GM23338 (cell line): ENCODE results near the gene CX3CR1. TPM values are rescaled to one million over a fixed set of nuclear protein-coding genes. Genes with fewer than 3 reads are reported as not detected.

Experiments used
- ATAC-seq: fragments of 200-7000 bp; cut with Tn5 transposase; 3 replicates; pipeline ENCODE4 v1.9.1; 2020
- DNase-seq: peaks from one replicate; pipeline ENCODE4 v3.0.0-alpha.2; 2015; ENCODE audit warnings: low spot score
- H2AFZ ChIP-seq: fragments of 200-600 bp; sonication (generic); 2 replicates; pipeline ENCODE4 v1.8.0; 2016; ENCODE audit warnings: antibody characterized with exemption, mild to moderate bottlenecking, moderate library complexity
- H3F3A ChIP-seq: fragments of 200-600 bp; sonication (generic); replicated peaks from 2 replicates; pipeline ENCODE4 v1.8.0; 2017; ENCODE audit warnings: antibody characterized with exemption, mixed run types, low read depth
- H3K27ac ChIP-seq: fragments of 200-600 bp; sonication (generic); 2 replicates; pipeline ENCODE4 v1.6.1; 2016; ENCODE audit warnings: low read depth
- H3K27me3 ChIP-seq: fragments of 200-600 bp; sonication (generic); 2 replicates; pipeline ENCODE4 v1.8.0; 2016; ENCODE audit warnings: mild to moderate bottlenecking, mixed run types, moderate library complexity; ENCODE audit not compliant: insufficient read depth
- H3K36me3 ChIP-seq: fragments of 200-600 bp; sonication (generic); 2 replicates; pipeline ENCODE4 v1.8.0; 2016; ENCODE audit warnings: mild to moderate bottlenecking; ENCODE audit not compliant: insufficient read depth
- H3K4me1 ChIP-seq: fragments of 200-600 bp; sonication (generic); 2 replicates; pipeline ENCODE4 v1.8.0; 2016; ENCODE audit warnings: mild to moderate bottlenecking, moderate library complexity; ENCODE audit not compliant: insufficient read depth
- H3K4me2 ChIP-seq: fragments of 200-600 bp; sonication (generic); 2 replicates; pipeline ENCODE4 v1.7.1; 2017; ENCODE audit warnings: mixed run types
- H3K4me3 ChIP-seq: fragments of 200-600 bp; sonication (generic); 2 replicates; pipeline ENCODE4 v1.6.1; 2016; ENCODE audit warnings: mixed run types
- H3K79me2 ChIP-seq: fragments of 200-600 bp; sonication (generic); replicated peaks from 2 replicates; pipeline ENCODE4 v1.8.0; 2017; ENCODE audit warnings: mild to moderate bottlenecking; ENCODE audit not compliant: insufficient read depth
- H3K9me2 ChIP-seq: fragments of 200-600 bp; sonication (generic); 2 replicates; pipeline ENCODE4 v1.8.0; 2017; ENCODE audit not compliant: insufficient read depth
- H4K20me1 ChIP-seq: fragments of 200-600 bp; sonication (generic); replicated peaks from 2 replicates; pipeline ENCODE4 v1.8.0; 2017; ENCODE audit warnings: mild to moderate bottlenecking; ENCODE audit not compliant: insufficient read depth
- H3K27ac Mint-ChIP-seq: 2 replicates; pipeline ENCODE4 v1.8.0; 2020; ENCODE audit warnings: inconsistent platforms, mild to moderate bottlenecking, moderate library complexity, mixed read lengths
- H3K27me3 Mint-ChIP-seq: 3 replicates; pipeline ENCODE4 v1.8.0; 2022; ENCODE audit warnings: low read depth, mild to moderate bottlenecking, moderate library complexity, mixed read lengths, inconsistent platforms; ENCODE audit not compliant: insufficient read depth, poor library complexity
- H3K36me3 Mint-ChIP-seq: 3 replicates; pipeline ENCODE4 v1.8.0; 2021; ENCODE audit warnings: low read depth, mild to moderate bottlenecking, inconsistent platforms, moderate library complexity, mixed read lengths
- H3K4me1 Mint-ChIP-seq: 3 replicates; pipeline ENCODE4 v1.8.0; 2020; ENCODE audit warnings: mild to moderate bottlenecking, inconsistent platforms, mixed read lengths
- H3K4me3 Mint-ChIP-seq: 3 replicates; pipeline ENCODE4 v1.8.0; 2021; ENCODE audit warnings: moderate library complexity, mild to moderate bottlenecking, inconsistent platforms, mixed read lengths
- H3K9me3 Mint-ChIP-seq: 3 replicates; pipeline ENCODE4 v1.8.0; 2020; ENCODE audit warnings: moderate library complexity, mild to moderate bottlenecking, inconsistent platforms, mixed read lengths
- CREB1 ChIP-seq: fragments of 250-450 bp; sonication (Bioruptor Pico); IDR thresholded peaks from 2 replicates; pipeline ENCODE4 v1.5.0; 2020; ENCODE audit warnings: low read depth, mild to moderate bottlenecking, moderate library complexity
- EZH2 ChIP-seq: fragments of 200-600 bp; sonication (generic); IDR thresholded peaks from one replicate; pipeline ENCODE4 v1.8.0; 2017; ENCODE audit warnings: antibody characterized with exemption, mild to moderate bottlenecking, low read depth; ENCODE audit not compliant: unreplicated experiment
- EZH2phosphoT487 ChIP-seq: fragments of 200-600 bp; sonication (generic); IDR thresholded peaks from one replicate; pipeline ENCODE4 v1.8.1; 2018; ENCODE audit warnings: antibody characterized with exemption; ENCODE audit not compliant: unreplicated experiment
- JUNB ChIP-seq: IDR thresholded peaks from one replicate; pipeline ENCODE4 v1.6.1; 2016; ENCODE audit warnings: antibody characterized with exemption; ENCODE audit not compliant: unreplicated experiment
- POLR2AphosphoS5 ChIP-seq: IDR thresholded peaks from 2 replicates; pipeline ENCODE4 v1.6.1; 2016; ENCODE audit warnings: antibody characterized with exemption, low read depth
- ZNF114 ChIP-seq: fragments of 250-450 bp; sonication (Bioruptor Pico); IDR thresholded peaks from 2 replicates; pipeline ENCODE4 v1.5.0; 2020; ENCODE audit warnings: mild to moderate bottlenecking, moderate library complexity
- long read RNA-seq: library from polyadenylated mRNA; unstranded; transcript quantifications from one replicate; pipeline ENCODE4 v2.0.0, GENCODE V29; 2020; ENCODE audit not compliant: unreplicated experiment
- polyA plus RNA-seq: library from polyadenylated mRNA; unstranded; fragments of >200 nt; fragmentation: Nextera tagmentation; extraction: Ambion mirVana; gene quantifications from 2 replicates; pipeline ENCODE4 v1.2.1, GENCODE V29; 2016
- total RNA-seq: library from RNA; depleted of rRNA; stranded (reverse); fragments of >200 nt; shearing (Covaris generic); gene quantifications from 2 replicates; pipeline ENCODE4 v1.2.3, GENCODE V29; 2014; rRNA removed
- TF ChIP-seq, protein P1 (sequence below): IDR thresholded peaks from 2 replicates; pipeline ENCODE4 v1.6.1; 2016; ENCODE audit warnings: antibody characterized with exemption
- TF ChIP-seq, protein P2 (sequence below): IDR thresholded peaks from one replicate; pipeline ENCODE4 v1.6.1; 2018; ENCODE audit warnings: antibody characterized with exemption; ENCODE audit not compliant: unreplicated experiment
- TF ChIP-seq, protein P3 (sequence below): fragments of 250-450 bp; sonication (Bioruptor Pico); IDR thresholded peaks from 2 replicates; pipeline ENCODE4 v1.5.0; 2020; ENCODE audit warnings: mild to moderate bottlenecking, moderate library complexity

Gene CX3CR1
- total RNA-seq = 0.24 TPM in 1 of 2 replicates, not detected in the other
- polyA plus RNA-seq = 0.42 TPM in 1 of 2 replicates, not detected in the other
- long read RNA-seq = 0 reads

DNA sequence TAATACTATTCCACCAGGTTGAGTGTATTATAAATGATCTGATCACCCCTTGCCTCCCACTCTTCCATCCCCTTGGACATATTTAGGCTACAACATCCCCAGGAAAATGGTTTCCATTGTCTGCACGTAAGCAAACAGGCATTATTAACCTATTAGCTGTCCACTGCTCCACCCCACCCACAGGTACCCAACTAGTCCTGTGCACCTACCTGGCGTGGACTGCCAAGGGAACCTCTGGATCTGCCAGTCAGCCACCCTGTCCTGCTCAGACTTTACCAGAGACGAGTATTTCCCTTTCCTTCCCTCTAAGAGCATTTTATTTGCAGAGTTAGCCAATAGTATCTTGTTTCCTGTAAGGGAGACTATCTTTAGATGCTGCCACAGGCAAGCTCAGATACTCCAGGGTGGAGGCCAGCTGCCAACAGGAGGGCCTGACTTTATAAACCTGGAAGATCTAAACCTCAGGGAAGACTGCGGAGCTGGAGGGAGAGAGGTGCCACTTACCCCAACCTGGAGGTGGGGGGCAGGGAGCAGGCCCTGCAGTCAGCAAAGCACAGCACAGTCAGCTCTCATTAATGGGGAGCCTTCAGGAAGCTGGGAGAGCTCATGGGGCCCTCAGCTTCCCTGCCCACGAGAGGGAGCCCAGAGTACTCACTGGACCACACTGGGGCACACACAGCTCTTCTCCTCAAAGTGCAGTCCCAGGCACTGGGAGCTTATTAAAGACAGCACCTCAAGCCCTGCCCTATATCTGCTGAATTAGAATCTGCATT lies at the start of gene CX3CR1:
Gene CX3CR1, minus strand, starts transcription at position 292 of the 773 bp plus-strand sequence. CDS start 13,527 bp downstream, outside the sequence.
- peaks cover 8% of the 10 kb centered on the region for H3K27me3 Mint-ChIP-seq
- Histone ChIP-seq H2AFZ (peak within 1 kb of the TSS; percentile 83; the same call in 1 of the 2 replicates), H4K20me1 (no peaks in the 10 kb centered on the region), H3K79me2 (no peaks in the 10 kb centered on the region), H3K9me2 (no peaks in the 10 kb centered on the region), H3K27me3 (no peaks in the 10 kb centered on the region), H3F3A (no peaks in the 10 kb centered on the region), H3K4me3 (no peak within 1 kb of the TSS), H3K4me1 (no peaks in the 10 kb centered on the region; the same call in 1 of the 2 replicates), H3K27ac (no peak within 1 kb of the TSS), H3K4me2 (no peak within 1 kb of the TSS), H3K36me3 (no peaks in the 10 kb centered on the region)
- DNase-seq (no peak), ATAC-seq (peak; percentile 58)
- peaks cover 9% of the 10 kb centered on the region for H3K4me1 Mint-ChIP-seq
- no peaks in the 10 kb centered on the region for H3K36me3 Mint-ChIP-seq
- no peak within 1 kb of the TSS for H3K4me3 Mint-ChIP-seq
- H3K9me3 Mint-ChIP-seq = no peaks in the 10 kb centered on the region
- TF ChIP-seq POLR2AphosphoS5 = no peak
- TF ChIP-seq, protein P1, sequence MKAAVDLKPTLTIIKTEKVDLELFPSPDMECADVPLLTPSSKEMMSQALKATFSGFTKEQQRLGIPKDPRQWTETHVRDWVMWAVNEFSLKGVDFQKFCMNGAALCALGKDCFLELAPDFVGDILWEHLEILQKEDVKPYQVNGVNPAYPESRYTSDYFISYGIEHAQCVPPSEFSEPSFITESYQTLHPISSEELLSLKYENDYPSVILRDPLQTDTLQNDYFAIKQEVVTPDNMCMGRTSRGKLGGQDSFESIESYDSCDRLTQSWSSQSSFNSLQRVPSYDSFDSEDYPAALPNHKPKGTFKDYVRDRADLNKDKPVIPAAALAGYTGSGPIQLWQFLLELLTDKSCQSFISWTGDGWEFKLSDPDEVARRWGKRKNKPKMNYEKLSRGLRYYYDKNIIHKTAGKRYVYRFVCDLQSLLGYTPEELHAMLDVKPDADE = no peak
- TF ChIP-seq EZH2 = no peak
- no peak for TF ChIP-seq ZNF114 (CRISPR knock-in tag)
- TF ChIP-seq EZH2phosphoT487 = no peak
- TF ChIP-seq, protein P2, sequence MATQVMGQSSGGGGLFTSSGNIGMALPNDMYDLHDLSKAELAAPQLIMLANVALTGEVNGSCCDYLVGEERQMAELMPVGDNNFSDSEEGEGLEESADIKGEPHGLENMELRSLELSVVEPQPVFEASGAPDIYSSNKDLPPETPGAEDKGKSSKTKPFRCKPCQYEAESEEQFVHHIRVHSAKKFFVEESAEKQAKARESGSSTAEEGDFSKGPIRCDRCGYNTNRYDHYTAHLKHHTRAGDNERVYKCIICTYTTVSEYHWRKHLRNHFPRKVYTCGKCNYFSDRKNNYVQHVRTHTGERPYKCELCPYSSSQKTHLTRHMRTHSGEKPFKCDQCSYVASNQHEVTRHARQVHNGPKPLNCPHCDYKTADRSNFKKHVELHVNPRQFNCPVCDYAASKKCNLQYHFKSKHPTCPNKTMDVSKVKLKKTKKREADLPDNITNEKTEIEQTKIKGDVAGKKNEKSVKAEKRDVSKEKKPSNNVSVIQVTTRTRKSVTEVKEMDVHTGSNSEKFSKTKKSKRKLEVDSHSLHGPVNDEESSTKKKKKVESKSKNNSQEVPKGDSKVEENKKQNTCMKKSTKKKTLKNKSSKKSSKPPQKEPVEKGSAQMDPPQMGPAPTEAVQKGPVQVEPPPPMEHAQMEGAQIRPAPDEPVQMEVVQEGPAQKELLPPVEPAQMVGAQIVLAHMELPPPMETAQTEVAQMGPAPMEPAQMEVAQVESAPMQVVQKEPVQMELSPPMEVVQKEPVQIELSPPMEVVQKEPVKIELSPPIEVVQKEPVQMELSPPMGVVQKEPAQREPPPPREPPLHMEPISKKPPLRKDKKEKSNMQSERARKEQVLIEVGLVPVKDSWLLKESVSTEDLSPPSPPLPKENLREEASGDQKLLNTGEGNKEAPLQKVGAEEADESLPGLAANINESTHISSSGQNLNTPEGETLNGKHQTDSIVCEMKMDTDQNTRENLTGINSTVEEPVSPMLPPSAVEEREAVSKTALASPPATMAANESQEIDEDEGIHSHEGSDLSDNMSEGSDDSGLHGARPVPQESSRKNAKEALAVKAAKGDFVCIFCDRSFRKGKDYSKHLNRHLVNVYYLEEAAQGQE = no peak
- TF ChIP-seq JUNB = no peak
- TF ChIP-seq, protein P3, sequence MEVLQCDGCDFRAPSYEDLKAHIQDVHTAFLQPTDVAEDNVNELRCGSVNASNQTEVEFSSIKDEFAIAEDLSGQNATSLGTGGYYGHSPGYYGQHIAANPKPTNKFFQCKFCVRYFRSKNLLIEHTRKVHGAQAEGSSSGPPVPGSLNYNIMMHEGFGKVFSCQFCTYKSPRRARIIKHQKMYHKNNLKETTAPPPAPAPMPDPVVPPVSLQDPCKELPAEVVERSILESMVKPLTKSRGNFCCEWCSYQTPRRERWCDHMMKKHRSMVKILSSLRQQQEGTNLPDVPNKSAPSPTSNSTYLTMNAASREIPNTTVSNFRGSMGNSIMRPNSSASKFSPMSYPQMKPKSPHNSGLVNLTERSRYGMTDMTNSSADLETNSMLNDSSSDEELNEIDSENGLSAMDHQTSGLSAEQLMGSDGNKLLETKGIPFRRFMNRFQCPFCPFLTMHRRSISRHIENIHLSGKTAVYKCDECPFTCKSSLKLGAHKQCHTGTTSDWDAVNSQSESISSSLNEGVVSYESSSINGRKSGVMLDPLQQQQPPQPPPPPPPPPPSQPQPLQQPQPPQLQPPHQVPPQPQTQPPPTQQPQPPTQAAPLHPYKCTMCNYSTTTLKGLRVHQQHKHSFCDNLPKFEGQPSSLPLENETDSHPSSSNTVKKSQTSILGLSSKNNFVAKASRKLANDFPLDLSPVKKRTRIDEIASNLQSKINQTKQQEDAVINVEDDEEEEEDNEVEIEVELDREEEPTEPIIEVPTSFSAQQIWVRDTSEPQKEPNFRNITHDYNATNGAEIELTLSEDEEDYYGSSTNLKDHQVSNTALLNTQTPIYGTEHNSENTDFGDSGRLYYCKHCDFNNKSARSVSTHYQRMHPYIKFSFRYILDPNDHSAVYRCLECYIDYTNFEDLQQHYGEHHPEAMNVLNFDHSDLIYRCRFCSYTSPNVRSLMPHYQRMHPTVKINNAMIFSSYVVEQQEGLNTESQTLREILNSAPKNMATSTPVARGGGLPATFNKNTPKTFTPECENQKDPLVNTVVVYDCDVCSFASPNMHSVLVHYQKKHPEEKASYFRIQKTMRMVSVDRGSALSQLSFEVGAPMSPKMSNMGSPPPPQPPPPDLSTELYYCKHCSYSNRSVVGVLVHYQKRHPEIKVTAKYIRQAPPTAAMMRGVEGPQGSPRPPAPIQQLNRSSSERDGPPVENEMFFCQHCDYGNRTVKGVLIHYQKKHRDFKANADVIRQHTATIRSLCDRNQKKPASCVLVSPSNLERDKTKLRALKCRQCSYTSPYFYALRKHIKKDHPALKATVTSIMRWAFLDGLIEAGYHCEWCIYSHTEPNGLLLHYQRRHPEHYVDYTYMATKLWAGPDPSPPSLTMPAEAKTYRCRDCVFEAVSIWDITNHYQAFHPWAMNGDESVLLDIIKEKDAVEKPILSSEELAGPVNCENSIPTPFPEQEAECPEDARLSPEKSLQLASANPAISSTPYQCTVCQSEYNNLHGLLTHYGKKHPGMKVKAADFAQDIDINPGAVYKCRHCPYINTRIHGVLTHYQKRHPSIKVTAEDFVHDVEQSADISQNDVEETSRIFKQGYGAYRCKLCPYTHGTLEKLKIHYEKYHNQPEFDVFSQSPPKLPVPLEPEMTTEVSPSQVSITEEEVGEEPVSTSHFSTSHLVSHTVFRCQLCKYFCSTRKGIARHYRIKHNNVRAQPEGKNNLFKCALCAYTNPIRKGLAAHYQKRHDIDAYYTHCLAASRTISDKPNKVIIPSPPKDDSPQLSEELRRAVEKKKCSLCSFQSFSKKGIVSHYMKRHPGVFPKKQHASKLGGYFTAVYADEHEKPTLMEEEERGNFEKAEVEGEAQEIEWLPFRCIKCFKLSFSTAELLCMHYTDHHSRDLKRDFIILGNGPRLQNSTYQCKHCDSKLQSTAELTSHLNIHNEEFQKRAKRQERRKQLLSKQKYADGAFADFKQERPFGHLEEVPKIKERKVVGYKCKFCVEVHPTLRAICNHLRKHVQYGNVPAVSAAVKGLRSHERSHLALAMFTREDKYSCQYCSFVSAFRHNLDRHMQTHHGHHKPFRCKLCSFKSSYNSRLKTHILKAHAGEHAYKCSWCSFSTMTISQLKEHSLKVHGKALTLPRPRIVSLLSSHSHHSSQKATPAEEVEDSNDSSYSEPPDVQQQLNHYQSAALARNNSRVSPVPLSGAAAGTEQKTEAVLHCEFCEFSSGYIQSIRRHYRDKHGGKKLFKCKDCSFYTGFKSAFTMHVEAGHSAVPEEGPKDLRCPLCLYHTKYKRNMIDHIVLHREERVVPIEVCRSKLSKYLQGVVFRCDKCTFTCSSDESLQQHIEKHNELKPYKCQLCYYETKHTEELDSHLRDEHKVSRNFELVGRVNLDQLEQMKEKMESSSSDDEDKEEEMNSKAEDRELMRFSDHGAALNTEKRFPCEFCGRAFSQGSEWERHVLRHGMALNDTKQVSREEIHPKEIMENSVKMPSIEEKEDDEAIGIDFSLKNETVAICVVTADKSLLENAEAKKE (CRISPR knock-in tag) = no peak
- TF ChIP-seq CREB1 = no peak
- no peak within 1 kb of the TSS; the same call in 1 of the 2 replicates for H3K27ac Mint-ChIP-seq
